ENCODE results near the gene MT4. TPM values are rescaled to one million over a fixed set of nuclear protein-coding genes. Genes with fewer than 3 reads are reported as not detected.

Gene MT4
- total RNA-seq, result not detected in 2 replicates

DNA sequence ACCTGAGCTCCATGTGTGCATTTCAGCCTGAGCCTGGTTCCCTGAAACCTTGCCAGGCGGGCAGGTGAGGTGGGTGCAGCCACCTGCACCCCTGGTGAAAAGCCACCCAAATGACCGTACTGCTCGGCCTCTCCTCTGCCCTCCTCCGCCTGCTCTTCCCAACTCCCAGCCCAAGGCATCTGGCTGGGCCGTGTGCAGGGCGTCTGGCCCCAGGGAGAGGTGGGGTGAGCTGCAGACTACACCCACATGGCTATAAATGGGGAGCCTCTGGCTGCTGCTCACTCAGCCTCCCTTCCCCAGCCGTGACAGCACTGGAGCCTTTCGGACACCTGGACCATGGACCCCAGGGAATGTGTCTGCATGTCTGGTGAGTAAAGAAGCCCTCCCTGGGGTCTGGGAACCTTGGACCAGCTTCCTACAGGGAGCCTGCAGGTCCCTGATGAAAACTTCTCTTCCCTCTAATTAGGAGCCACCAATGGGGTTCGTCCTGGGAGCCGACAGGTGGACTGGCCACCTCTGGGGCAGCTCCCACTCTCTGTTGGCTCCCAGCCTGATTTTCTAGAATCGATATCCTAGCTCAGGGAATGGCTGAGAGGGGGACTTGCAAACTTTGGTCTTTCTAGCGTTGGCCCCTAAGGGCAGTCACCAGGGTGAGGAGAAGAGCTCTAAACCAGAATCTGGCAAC, at the start of gene MT4:
TSS of gene MT4 (plus strand) at position 281 of the 685 bp plus-strand sequence. CDS start at position 337, 56 bp downstream.

GRCh38 chr16:56519459-56520250, 45.2 kb upstream of the MT4 start, which contains the start of gene BBS2:
Gene BBS2, minus strand, starts transcription at chr16:56520024. Its CDS starts 162 bp downstream, at chr16:56519862.

GRCh38 chr16:56589141-56590039, 24.5 kb downstream of the MT4 start, which contains the start of gene MT3:
Gene MT3, plus strand, starts transcription at chr16:56589528. Its CDS starts 63 bp downstream, at chr16:56589591.

DNA sequence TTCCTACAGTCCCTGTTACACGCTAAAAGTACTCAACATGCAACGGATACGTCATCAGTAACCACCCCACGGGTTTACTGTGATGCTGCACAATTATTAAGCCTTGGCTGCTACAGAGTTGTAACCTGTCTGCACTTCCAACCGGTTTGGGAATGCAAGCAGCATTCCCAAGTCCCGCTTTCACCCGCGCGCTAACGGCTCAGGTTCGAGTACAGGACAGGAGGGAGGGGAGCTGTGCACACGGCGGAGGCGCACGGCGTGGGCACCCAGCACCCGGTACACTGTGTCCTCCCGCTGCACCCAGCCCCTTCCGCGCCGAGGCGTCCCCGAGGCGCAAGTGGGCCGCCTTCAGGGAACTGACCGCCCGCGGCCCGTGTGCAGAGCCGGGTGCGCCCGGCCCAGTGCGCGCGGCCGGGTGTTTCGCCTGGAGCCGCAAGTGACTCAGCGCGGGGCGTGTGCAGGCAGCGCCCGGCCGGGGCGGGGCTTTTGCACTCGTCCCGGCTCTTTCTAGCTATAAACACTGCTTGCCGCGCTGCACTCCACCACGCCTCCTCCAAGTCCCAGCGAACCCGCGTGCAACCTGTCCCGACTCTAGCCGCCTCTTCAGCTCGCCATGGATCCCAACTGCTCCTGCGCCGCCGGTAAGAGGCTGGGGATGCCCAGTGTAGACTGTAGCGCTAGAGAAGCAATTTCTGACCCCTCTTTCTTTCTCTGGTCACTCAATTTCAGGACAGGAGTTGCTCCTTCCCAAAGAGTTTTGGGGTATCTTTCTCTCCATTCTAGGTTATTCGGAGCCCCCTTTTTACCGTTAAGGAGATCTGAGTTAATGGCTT, 43.4 kb downstream of the MT4 start, which contains the start of gene MT2A:
TSS of gene MT2A (plus strand) at position 542 of the 833 bp plus-strand sequence. CDS start at position 614, 72 bp downstream.

Other genes with a start within 250 kb of the MT4 start
- gene AMFR, start 139.5 kb upstream of the MT4 start, total RNA-seq, result 85.7 and 97.8 TPM in 2 replicates
- gene NUDT21, start 113.7 kb upstream of the MT4 start, total RNA-seq, result 64.0 and 64.3 TPM in 2 replicates
- 36.2 and 41.2 TPM in 2 replicates for gene OGFOD1, start 113.5 kb upstream of the MT4 start, total RNA-seq
- gene BBS2, start 45.0 kb upstream of the MT4 start, total RNA-seq, result 30.8 and 60.3 TPM in 2 replicates
- gene MT3, start 24.5 kb downstream of the MT4 start, total RNA-seq, result not detected in 2 replicates
- gene MT2A, start 43.5 kb downstream of the MT4 start, total RNA-seq, result 1,517 and 2,286 TPM in 2 replicates
- 18.8 and 161 TPM in 2 replicates for gene MT1E, start 60.7 kb downstream of the MT4 start, total RNA-seq
- 0.23 and 1.1 TPM in 2 replicates for gene MT1M, start 67.6 kb downstream of the MT4 start, total RNA-seq
- 3.5 and 5.2 TPM in 2 replicates for gene MT1A, start 73.6 kb downstream of the MT4 start, total RNA-seq
- not detected in 2 replicates for gene MT1B, start 86.8 kb downstream of the MT4 start, total RNA-seq
- gene MT1F, start 92.9 kb downstream of the MT4 start, total RNA-seq, result 12.2 and 42.8 TPM in 2 replicates
- gene MT1G, start 103.0 kb downstream of the MT4 start, total RNA-seq, result 12.8 and 14.0 TPM in 2 replicates
- 10.1 TPM in 1 of 2 replicates, not detected in the other for gene MT1H, start 104.7 kb downstream of the MT4 start, total RNA-seq
- 538 and 897 TPM in 2 replicates for gene MT1X, start 117.4 kb downstream of the MT4 start, total RNA-seq
- gene NUP93, start 165.1 kb downstream of the MT4 start, total RNA-seq, result 62.4 and 96.1 TPM in 2 replicates